Aortic smooth muscle cell (primary cell): ENCODE data around the gene ALKBH6. TPM values are rescaled to one million over a fixed set of nuclear protein-coding genes. Genes with fewer than 3 reads are reported as not detected.

Experiments
- total RNA-seq: library from RNA; depleted of rRNA; stranded (reverse); fragments of >200 nt; gene quantifications from 2 replicates; pipeline ENCODE4 v1.2.3, GENCODE V29; 2014

The ALKBH6 gene
- 13.9 and 18.8 TPM in 2 replicates for total RNA-seq

DNA sequence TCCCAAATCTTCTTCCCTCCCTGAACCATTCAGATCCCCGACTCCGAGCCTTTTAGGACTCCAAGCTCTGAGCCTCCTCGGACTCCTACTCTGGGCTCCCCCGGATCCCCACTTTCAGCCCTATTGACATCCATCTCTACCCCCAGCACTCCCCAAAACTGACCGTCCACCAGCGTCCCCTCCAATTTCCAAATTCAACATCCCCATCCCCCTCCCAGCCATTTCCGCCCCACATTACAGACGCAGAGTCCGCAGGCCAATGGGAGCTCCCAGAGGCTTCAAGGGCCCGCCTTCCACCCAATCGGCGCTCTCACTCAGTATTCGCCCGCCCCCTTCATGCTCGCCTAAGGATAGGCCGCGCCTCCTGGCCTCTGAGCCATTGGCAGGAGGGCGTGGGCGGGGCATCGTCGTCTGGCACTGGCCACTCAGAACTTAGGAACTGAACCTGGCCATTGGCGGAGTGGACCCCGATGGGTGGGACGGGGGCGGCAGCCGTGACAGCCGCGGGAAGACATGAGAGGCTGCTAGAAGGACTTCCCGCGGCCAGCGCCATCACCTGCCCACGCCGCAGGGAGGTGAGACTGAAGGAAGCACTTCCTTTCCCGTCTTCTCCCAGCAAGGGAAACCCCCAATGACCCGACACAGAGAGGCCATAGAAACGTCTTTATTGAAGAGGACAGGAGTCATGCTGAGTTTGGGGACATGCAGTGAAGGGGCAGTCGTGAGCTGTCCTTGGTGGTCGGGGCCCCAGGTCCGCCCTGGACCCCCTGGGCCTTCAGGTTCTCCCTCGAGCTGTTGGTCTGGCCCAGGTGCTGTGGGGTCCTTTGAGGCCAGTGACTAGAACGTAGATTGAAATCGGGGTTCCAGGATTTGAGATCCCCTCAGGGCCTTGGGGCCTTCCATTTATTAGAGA, at the start of gene ALKBH6:
TSS of gene ALKBH6 (minus strand) at position 202 of the 913 bp plus-strand sequence. CDS start 816 bp downstream, outside the sequence.

DNA sequence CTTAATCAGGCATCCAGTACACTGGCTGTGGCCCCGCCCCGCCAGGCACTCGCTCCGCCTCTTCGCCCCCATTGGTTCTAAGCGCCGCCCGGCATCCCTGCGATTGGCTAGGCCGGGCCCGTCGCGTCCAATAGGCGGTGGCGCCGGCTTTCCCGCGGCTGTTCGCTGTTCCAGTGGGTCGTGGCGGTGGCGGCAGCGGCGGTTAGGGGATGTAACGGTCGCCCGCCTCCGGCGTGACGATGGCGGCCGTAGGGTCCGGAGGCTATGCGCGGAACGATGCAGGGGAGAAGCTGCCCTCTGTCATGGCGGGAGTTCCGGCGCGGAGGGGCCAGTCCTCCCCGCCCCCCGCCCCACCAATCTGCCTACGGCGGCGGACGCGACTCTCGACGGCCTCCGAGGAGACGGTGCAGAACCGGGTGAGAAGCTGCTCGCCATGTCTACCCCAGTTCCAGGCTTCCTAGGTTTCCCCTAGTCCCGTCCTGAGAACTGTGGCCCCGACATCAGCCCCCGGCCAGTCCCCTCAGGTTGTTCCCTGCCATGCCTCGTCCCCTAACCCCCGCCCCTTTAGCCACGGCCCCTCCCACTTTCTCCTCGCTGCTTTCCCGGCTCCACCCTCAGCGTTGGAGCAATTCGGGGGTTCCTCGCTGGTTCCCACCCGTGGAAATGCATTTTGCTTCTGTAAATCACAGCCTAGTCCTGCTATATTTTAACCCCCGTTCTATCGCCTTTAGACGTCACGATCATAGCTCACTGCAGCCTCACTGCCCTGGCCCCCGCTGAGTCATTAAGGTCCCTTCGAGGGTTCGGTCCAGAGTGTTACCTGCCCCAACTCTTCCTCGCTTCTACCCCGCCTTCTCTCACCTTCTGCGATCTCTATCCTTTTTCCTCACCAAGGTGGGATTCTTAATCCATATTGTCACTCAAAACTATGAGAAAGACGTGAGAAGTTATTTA, 41.0 kb upstream of the ALKBH6 start, which contains the start of gene WDR62:
TSS of gene WDR62 (plus strand) at position 165 of the 954 bp plus-strand sequence. CDS start at position 240, 75 bp downstream.

DNA sequence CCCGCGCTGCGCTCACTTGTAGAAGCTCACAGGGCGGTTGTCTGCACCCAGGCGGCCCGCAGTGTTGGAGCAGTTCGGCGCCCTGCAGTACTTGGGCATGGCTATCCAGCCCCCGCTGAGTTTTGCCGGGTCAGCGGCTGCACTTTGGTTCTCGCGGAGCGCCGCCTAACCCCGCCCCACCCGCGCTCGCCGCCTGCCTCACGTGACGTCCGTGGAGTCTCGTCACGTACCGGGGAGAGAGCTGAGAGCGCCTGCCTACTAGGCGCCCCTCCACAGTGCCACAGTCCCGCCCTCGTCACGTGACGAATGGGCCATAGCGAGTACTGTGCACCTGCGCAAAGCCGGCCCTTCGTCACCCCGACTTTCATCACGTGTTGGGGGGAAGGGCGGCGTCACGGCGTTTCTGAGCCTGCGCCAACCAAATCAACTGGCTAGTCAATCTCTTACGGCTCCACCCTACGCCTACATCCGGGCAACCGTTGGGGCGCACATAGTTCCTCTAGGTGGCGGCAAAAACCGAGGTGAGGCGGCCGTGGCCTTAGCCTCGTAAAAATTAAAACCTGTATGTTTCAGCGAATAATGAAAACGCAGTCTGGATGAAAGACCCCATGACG, 40.2 kb upstream of the ALKBH6 start, which contains the start of gene THAP8:
TSS of gene THAP8 (minus strand) at position 167 of the 614 bp plus-strand sequence. CDS start at position 99, 68 bp downstream.

DNA sequence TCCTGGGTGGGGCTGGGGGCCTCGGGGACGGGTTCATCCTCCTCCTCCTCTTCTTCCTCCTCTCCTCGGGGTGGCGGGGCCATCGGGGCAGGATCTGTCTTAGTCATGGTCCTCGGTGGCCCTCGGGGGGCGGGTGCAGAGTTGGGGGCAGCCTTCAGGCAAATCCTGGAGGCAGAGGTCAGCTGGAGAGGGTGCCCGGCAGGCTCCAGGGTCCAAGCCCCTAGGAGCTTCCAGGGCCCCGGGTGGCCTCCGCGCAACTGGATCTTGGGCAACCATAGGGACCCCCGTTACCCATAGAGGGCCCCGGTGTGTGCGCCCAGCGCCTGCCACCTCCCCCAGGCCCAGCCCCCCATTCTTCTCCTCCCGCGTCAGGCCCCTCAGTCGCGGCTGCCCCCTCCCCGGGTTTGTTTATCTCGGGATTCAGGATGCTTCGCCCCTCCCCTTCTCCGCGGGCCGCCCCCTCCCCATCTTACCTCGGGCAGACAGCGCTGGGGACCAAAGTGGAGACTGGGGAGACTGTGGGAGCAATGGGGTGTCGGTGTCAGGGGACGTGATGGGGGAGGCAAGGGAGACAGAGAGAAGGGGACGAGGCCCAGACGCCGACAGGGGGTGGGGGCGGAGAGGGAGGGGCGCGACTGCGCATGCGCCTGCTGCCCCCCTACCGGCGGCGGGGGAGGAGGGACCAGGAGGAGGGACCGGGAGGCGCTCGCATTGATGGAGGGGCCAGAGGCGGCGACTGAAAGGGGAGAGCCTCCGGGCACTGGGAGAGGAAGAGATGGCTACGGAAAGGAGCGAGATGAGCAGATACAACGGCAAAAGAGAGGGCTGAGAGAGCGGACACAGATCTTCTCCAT, 18.5 kb upstream of the ALKBH6 start, which contains the start of gene CLIP3:
TSS of gene CLIP3 (minus strand) at position 623 of the 854 bp plus-strand sequence. CDS start at position 107, 516 bp downstream.

DNA sequence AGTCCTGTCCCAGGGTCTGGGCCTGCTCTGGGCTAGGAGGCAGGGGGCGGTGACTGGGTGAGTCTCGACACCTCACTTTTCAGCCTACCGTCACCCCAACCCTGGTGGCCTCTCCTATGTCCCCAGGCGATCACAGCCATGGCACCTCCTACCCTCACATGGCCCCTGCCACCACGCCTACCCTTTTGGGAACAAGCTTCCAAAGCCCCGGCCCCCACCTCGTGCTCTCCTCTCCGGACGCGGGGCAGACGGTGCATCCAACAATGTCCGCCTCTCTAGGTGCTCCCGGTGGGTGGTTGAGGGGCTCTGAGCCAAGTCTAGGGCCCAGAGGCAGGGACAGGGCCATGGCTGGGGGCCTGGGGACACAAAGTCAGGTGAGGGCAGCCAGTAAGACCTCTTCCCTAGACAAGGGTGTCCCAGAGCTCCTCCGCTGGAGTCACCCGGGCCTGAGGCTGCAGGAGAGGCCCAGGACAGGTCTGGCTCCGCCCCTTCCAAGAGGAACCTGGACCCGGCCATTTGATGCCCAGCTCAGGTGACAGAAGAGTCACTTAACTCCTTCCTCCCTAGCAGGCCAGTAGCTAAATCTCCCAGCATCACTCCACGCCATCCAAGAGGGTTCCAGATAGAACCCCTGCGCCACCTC, 5.6 kb downstream of the ALKBH6 start, which contains the start of gene SYNE4:
TSS of gene SYNE4 (minus strand) at position 478 of the 643 bp plus-strand sequence. CDS start at position 346, 132 bp downstream.

DNA sequence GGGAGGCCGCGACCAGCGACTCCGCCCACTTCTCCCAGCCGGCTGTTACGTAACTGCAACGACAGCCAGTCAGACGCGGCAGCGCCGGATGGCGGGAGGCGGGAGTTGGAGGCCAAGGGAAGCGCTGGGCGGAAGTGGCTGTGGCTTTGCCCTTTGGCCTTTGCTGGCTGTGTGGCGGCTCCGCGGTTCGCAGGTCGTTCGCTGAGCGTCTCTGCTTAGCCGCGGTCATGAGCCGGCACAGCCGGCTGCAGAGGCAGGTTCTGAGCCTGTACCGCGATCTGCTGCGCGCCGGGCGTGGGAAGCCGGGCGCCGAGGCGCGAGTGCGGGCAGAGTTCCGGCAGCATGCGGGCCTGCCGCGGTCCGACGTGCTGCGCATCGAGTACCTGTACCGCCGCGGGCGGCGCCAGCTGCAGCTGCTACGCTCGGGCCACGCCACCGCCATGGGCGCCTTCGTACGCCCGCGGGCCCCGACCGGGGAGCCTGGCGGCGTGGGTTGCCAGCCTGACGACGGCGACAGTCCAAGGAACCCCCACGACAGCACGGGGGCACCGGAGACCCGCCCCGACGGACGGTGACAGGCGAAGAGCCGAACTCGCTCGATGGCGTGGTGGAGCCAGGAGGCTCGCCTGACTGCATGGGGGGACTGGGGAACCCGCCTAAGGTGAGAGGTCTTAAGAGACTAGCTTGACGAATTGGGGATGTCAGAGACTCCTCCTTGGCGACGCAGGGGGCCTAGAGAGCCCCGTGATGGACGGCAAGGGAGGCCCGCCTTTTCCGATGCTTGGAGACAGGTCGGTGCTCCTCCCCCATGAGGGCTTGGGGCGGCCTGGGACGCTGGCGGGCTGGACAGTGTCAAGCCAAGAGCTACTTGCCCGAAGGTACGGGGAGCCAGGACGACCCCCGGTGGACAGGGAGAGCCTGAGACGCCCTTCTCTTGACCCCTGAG, 18.7 kb downstream of the ALKBH6 start, which contains the start of gene SDHAF1:
TSS of gene SDHAF1 (plus strand) at position 141 of the 946 bp plus-strand sequence. CDS start at position 228, 87 bp downstream.

Other genes starting within 250 kb of the ALKBH6 start
- gene ARHGAP33, start 238.6 kb downstream of the ALKBH6 start, total RNA-seq = 2.9 and 3.2 TPM in 2 replicates
- gene PRODH2, start 201.4 kb downstream of the ALKBH6 start, total RNA-seq = not detected in 2 replicates
- not detected in 2 replicates for gene NPHS1, start 161.7 kb downstream of the ALKBH6 start, total RNA-seq
- gene KIRREL2, start 157.3 kb downstream of the ALKBH6 start, total RNA-seq = not detected in 2 replicates
- gene APLP1, start 145.6 kb downstream of the ALKBH6 start, total RNA-seq = 7.7 and 14.0 TPM in 2 replicates
- gene NFKBID, start 113.7 kb downstream of the ALKBH6 start, total RNA-seq = 3.2 and 4.0 TPM in 2 replicates
- 0.79 and 1.2 TPM in 2 replicates for gene HCST, start 111.7 kb downstream of the ALKBH6 start, total RNA-seq
- not detected in 2 replicates for gene TYROBP, start 105.9 kb downstream of the ALKBH6 start, total RNA-seq
- 1.5 and 2.4 TPM in 2 replicates for gene LRFN3, start 77.8 kb downstream of the ALKBH6 start, total RNA-seq
- gene SDHAF1, start 19.0 kb downstream of the ALKBH6 start, total RNA-seq = 13.5 and 15.2 TPM in 2 replicates
- gene SYNE4, start 5.4 kb downstream of the ALKBH6 start, total RNA-seq = 0.25 TPM in 1 of 2 replicates, not detected in the other
- gene CLIP3, start 18.7 kb upstream of the ALKBH6 start, total RNA-seq = 3.4 and 11.8 TPM in 2 replicates
- gene THAP8, start 40.1 kb upstream of the ALKBH6 start, total RNA-seq = 0.50 and 1.2 TPM in 2 replicates
- gene WDR62, start 40.7 kb upstream of the ALKBH6 start, total RNA-seq = 3.2 and 6.2 TPM in 2 replicates
- gene OVOL3, start 96.9 kb upstream of the ALKBH6 start, total RNA-seq = not detected in 2 replicates
- 87.4 and 111 TPM in 2 replicates for gene POLR2I, start 100.7 kb upstream of the ALKBH6 start, total RNA-seq
- gene TBCB, start 101.3 kb upstream of the ALKBH6 start, total RNA-seq = 265 and 341 TPM in 2 replicates
- gene CAPNS1, start 125.9 kb upstream of the ALKBH6 start, total RNA-seq = 545 and 630 TPM in 2 replicates
- gene COX7A1, start 138.2 kb upstream of the ALKBH6 start, total RNA-seq = 79.4 and 93.1 TPM in 2 replicates
- 5.9 and 7.1 TPM in 2 replicates for gene ZNF565, start 200.5 kb upstream of the ALKBH6 start, total RNA-seq
- gene ZNF146, start 200.9 kb upstream of the ALKBH6 start, total RNA-seq = 83.0 and 86.5 TPM in 2 replicates